Uterus (tissue), 4 donors: ENCODE measurements around the gene ATP6AP1. TPM values are rescaled to one million over a fixed set of nuclear protein-coding genes. Genes with fewer than 3 reads are reported as not detected.
"Not testable (repeated sequence)": the region's sequence is repeated elsewhere in the genome, so short reads cannot be mapped to it uniquely, and the experiment has no call there.

ENCODE experiments used
- DNase-seq, 2 donors: peaks; one replicate each; pipeline ENCODE4 v3.0.0-alpha.2; 2019 to 2020
- H3K27ac ChIP-seq, 2 donors: fragments of 200-600 bp; sonication (generic); 1 replicate in 1 of 2; 2 replicates in 1 of 2; pipeline ENCODE4 v1.5.1; 2016 to 2018
- H3K27me3 ChIP-seq, 2 donors: fragments of 200-600 bp; sonication (generic); one replicate each; pipeline ENCODE4 v1.5.1; 2018 to 2019; ENCODE audit warnings: control low read depth in 1 of 2
- H3K36me3 ChIP-seq, 2 donors: fragments of 200-600 bp; sonication (generic); one replicate each; pipeline ENCODE4 v1.5.1; 2019; ENCODE audit warnings: control low read depth in 1 of 2
- H3K4me1 ChIP-seq, 2 donors: fragments of 200-600 bp; sonication (generic); one replicate each; pipeline ENCODE4 v1.5.1; 2018 to 2019; ENCODE audit warnings: control low read depth in 1 of 2
- H3K4me3 ChIP-seq, 2 donors: fragments of 200-600 bp; sonication (generic); 1 replicate in 1 of 2; 2 replicates in 1 of 2; pipeline ENCODE4 v1.5.1; 2018 to 2019; ENCODE audit warnings: mild to moderate bottlenecking in 1 of 2
- H3K9me3 ChIP-seq, 2 donors: fragments of 200-600 bp; sonication (generic); one replicate each; pipeline ENCODE4 v1.5.1; 2019; ENCODE audit warnings: control low read depth in 1 of 2
- CTCF ChIP-seq, 4 experiments: fragments of 200-600 bp in 2 of 4; fragments of 450-650 bp in 2 of 4; sonication (generic) in 2 of 4; IDR thresholded peaks; one replicate each; pipeline ENCODE4 v1.5.1; 2016 to 2019; ENCODE audit warnings: antibody characterized with exemption in 4 of 4, mild to moderate bottlenecking in 2 of 4, moderate library complexity in 1 of 4
- POLR2A ChIP-seq, 2 donors: fragments of 450-650 bp; IDR thresholded peaks; one replicate each; pipeline ENCODE4 v1.6.1; 2016; ENCODE audit warnings: antibody characterized with exemption in 2 of 2, mild to moderate bottlenecking in 1 of 2, moderate library complexity in 1 of 2
- intact Hi-C: fragments of 100-400 bp; cut with DNase I; formaldehyde crosslinking; loops from one replicate; pipeline ENCODE4 v1.15.1; 2023; ENCODE audit warnings: low total_unique reads
- total RNA-seq, 4 donors: library from RNA; depleted of rRNA in 3 of 4; stranded (reverse); fragments of >200 nt in 3 of 4; gene quantifications; one replicate each; pipeline versions ENCODE4 v1.1.0 to v1.2.4, GENCODE V29; 2014 to 2023
- donor health status: DM: yes; HTN: yes; CAD: no.

ATP6AP1 gene
- total RNA-seq, 4 donors from 2014 or later = 5.1 to 71.3 (median 42.1) TPM

GRCh38 chrX:154399527-154400368, 28.7 kb upstream of the ATP6AP1 start:
- Histone ChIP-seq H3K4me1 (no peaks in the 10 kb centered on the region), H3K9me3 (no peaks in the 10 kb centered on the region), H3K4me3 (peak overlapping the region; percentile 59 to 71), H3K27ac (peak overlapping the region; percentile 92 to 99), H3K36me3 (no peaks in the 10 kb centered on the region), H3K27me3 (no peaks in the 10 kb centered on the region)
- DNase-seq = no peak
- intact Hi-C loops = no loop called here
- TF ChIP-seq POLR2A (IDR thresholded peaks at IDR 0.05) (no peak), CTCF (IDR thresholded peaks at IDR 0.05) (no peak)

- peak overlapping the region in 1 of 2 donors; percentile 92 for H3K27ac ChIP-seq
- H3K36me3 ChIP-seq, H3K9me3 ChIP-seq, H3K27me3 ChIP-seq, H3K4me1 ChIP-seq, DNase-seq, H3K4me3 ChIP-seq, intact Hi-C loops: not testable (repeated sequence)
Observed at GRCh38 chrX:154400369-154400817, 28.1 kb upstream of the ATP6AP1 start.

GRCh38 chrX:154401045-154401799, 27.3 kb upstream of the ATP6AP1 start:
- no peak for DNase-seq
- H3K4me1 ChIP-seq = no peaks in the 10 kb centered on the region
- no peak overlapping the region for H3K4me3 ChIP-seq
- TF ChIP-seq CTCF (IDR thresholded peaks at IDR 0.05) (no peak), POLR2A (IDR thresholded peaks at IDR 0.05) (no peak)
- H3K9me3 ChIP-seq = no peaks in the 10 kb centered on the region
- H3K36me3 ChIP-seq = no peaks in the 10 kb centered on the region
- intact Hi-C loops = no loop called here
- no peaks in the 10 kb centered on the region for H3K27me3 ChIP-seq
- H3K27ac ChIP-seq = no peak overlapping the region

GRCh38 chrX:154401918-154402621, 26.4 kb upstream of the ATP6AP1 start:
- intact Hi-C loops = no loop called here
- no peak for TF ChIP-seq POLR2A (IDR thresholded peaks at IDR 0.05)
- no peak for TF ChIP-seq CTCF (IDR thresholded peaks at IDR 0.05)

GRCh38 chrX:154402622-154403127, 25.8 kb upstream of the ATP6AP1 start:
- DNase-seq = no peak
- Histone ChIP-seq H3K36me3 (no peaks in the 10 kb centered on the region), H3K4me1 (no peaks in the 10 kb centered on the region), H3K4me3 (no peak overlapping the region), H3K27me3 (no peaks in the 10 kb centered on the region), H3K27ac (no peak overlapping the region), H3K9me3 (no peaks in the 10 kb centered on the region)
- TF ChIP-seq POLR2A (IDR thresholded peaks at IDR 0.05) = no peak
- no peak for TF ChIP-seq CTCF (IDR thresholded peaks at IDR 0.05)
- intact Hi-C loops = no loop called here

More at GRCh38 chrX:154401918-154402621, 26.4 kb upstream of the ATP6AP1 start:
- H3K27me3 ChIP-seq = no peaks in the 10 kb centered on the region
- H3K27ac ChIP-seq = no peak overlapping the region
- DNase-seq = no peak
- no peaks in the 10 kb centered on the region for H3K4me1 ChIP-seq
- H3K36me3 ChIP-seq = no peaks in the 10 kb centered on the region
- H3K4me3 ChIP-seq = no peak overlapping the region
- H3K9me3 ChIP-seq = no peaks in the 10 kb centered on the region
